Thyroid gland (tissue), 4 donors: ENCODE results near the gene OR2D2. TPM values are rescaled to one million over a fixed set of nuclear protein-coding genes. Genes with fewer than 3 reads are reported as not detected.
"Not testable (repeated sequence)": the region's sequence is repeated elsewhere in the genome, so short reads cannot be mapped to it uniquely, and the experiment has no call there.

Experiments used
- DNase-seq, 2 donors: peaks; one replicate each; pipeline ENCODE4 v3.0.0-alpha.2; 2019
- H3K27ac ChIP-seq, 3 donors: fragments of 200-600 bp; sonication (generic); 1 replicate in 2 of 3; 2 replicates in 1 of 3; pipeline ENCODE4 v1.5.1; 2016 to 2019; ENCODE audit warnings: mild to moderate bottlenecking in 1 of 3, moderate library complexity in 1 of 3
- H3K27me3 ChIP-seq: fragments of 200-600 bp; sonication (generic); one replicate; pipeline ENCODE4 v1.5.1; 2019
- H3K36me3 ChIP-seq, 2 donors: fragments of 200-600 bp; sonication (generic); one replicate each; pipeline ENCODE4 v1.5.1; 2016 to 2019
- H3K4me1 ChIP-seq, 2 donors: fragments of 200-600 bp; sonication (generic); one replicate each; pipeline ENCODE4 v1.5.1; 2017 to 2019
- H3K4me3 ChIP-seq, 3 donors: fragments of 200-600 bp; sonication (generic); replicated peaks in 1 of 3; 1 replicate in 2 of 3; 2 replicates in 1 of 3; pipeline ENCODE4 v1.5.1; 2016; ENCODE audit warnings: mild to moderate bottlenecking in 1 of 3
- H3K9me3 ChIP-seq: fragments of 200-600 bp; sonication (generic); one replicate; pipeline ENCODE4 v1.5.1; 2017
- POLR2A ChIP-seq, 2 donors: fragments of 450-650 bp; IDR thresholded peaks; one replicate each; pipeline ENCODE4 v1.6.1; 2017; ENCODE audit warnings: antibody characterized with exemption in 2 of 2, mild to moderate bottlenecking in 2 of 2, moderate library complexity in 1 of 2
- WGBS, 2 donors: methylation state at CpG; one replicate each; pipeline ENCODE4 v1.1.5; 2017; 5-methylcytosine and 5-hydroxymethylcytosine counted together
- intact Hi-C: fragments of 100-400 bp; cut with DNase I; formaldehyde crosslinking; loops from one replicate; pipeline ENCODE4 v1.15.1; 2023
- total RNA-seq, 4 donors: library from RNA; depleted of rRNA; stranded (reverse); fragments of >200 nt; gene quantifications; one replicate each; pipeline ENCODE4 v1.2.3, GENCODE V29; 2016
- TF ChIP-seq, protein P1 (sequence below), 6 experiments: fragments of 200-600 bp in 3 of 6; fragments of 450-650 bp in 3 of 6; sonication (generic) in 3 of 6; IDR thresholded peaks; one replicate each; pipeline ENCODE4 v1.5.1; 2016 to 2019; ENCODE audit warnings: antibody characterized with exemption in 6 of 6, mild to moderate bottlenecking in 2 of 6, inconsistent platforms in 1 of 6, moderate library complexity in 1 of 6

Gene OR2D2
- total RNA-seq, 4 donors from 2014 or later: 0.54 to 1.2 TPM; not detected in 2

GRCh38 chr11:6920702-6921101, 28.4 kb upstream of the OR2D2 start, which contains the start of gene OR2D3:
Gene OR2D3 (plus strand): TSS chr11:6921002. CDS start chr11:6921002, 0 bp downstream.
- Histone ChIP-seq H3K4me3 (no peak within 1 kb of the TSS), H3K27me3 (no peaks in the 10 kb centered on the region), H3K27ac (no peak within 1 kb of the TSS), H3K36me3 (no peaks in the 10 kb centered on the region), H3K9me3 (no peaks in the 10 kb centered on the region), H3K4me1 (no peaks in the 10 kb centered on the region)
- intact Hi-C loops: no loop called here
- no peak for DNase-seq
- 100% methylated on average over 1 of the region's 1 CpG for WGBS, 2 donors
- TF ChIP-seq POLR2A (IDR thresholded peaks at IDR 0.05): no peak
- TF ChIP-seq, protein P1, sequence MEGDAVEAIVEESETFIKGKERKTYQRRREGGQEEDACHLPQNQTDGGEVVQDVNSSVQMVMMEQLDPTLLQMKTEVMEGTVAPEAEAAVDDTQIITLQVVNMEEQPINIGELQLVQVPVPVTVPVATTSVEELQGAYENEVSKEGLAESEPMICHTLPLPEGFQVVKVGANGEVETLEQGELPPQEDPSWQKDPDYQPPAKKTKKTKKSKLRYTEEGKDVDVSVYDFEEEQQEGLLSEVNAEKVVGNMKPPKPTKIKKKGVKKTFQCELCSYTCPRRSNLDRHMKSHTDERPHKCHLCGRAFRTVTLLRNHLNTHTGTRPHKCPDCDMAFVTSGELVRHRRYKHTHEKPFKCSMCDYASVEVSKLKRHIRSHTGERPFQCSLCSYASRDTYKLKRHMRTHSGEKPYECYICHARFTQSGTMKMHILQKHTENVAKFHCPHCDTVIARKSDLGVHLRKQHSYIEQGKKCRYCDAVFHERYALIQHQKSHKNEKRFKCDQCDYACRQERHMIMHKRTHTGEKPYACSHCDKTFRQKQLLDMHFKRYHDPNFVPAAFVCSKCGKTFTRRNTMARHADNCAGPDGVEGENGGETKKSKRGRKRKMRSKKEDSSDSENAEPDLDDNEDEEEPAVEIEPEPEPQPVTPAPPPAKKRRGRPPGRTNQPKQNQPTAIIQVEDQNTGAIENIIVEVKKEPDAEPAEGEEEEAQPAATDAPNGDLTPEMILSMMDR (IDR thresholded peaks at IDR 0.05): no peak

GRCh38 chr11:6919698-6920097, 27.4 kb upstream of the OR2D2 start:
- Histone ChIP-seq H3K4me1 (no peaks in the 10 kb centered on the region), H3K4me3 (no peak overlapping the region), H3K9me3 (no peaks in the 10 kb centered on the region), H3K36me3 (no peaks in the 10 kb centered on the region), H3K27me3 (no peaks in the 10 kb centered on the region), H3K27ac (no peak overlapping the region)
- no peak for TF ChIP-seq POLR2A (IDR thresholded peaks at IDR 0.05)
- TF ChIP-seq, protein P1 (IDR thresholded peaks at IDR 0.05): no peak
- intact Hi-C loops: no loop called here
- 29 to 53% methylated on average over 2 of the region's 2 CpGs for WGBS, 2 donors
- DNase-seq: no peak

DNA sequence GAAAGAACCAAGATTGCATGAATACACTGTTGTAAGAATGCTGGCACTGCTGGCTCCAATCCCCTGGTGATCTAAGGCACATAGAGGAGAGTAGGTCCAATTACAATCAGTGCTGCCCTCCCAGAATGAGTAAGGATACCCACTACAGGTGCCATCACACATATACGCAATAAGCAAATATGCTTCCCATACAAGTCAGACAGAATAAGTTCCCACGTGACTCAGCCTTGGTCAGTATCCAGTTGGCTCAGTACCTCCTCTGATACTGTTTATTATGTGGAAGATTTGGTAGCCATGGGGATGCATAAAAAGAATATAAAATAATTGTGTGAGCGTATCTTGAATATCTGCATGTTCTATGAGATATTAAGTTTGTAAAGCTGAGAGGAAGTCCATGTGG, 19.6 kb upstream of the OR2D2 start:
- TF ChIP-seq, protein P1 (IDR thresholded peaks at IDR 0.05): no peak
- Histone ChIP-seq H3K36me3 (no peaks in the 10 kb centered on the region), H3K27ac (no peak overlapping the region), H3K4me3 (no peak overlapping the region), H3K9me3 (no peaks in the 10 kb centered on the region), H3K4me1 (no peaks in the 10 kb centered on the region), H3K27me3 (no peaks in the 10 kb centered on the region)
- intact Hi-C loops: no loop called here
- no peak for DNase-seq
- 78 to 81% methylated on average over 3 of the region's 3 CpGs for WGBS, 2 donors

GRCh38 chr11:6911378-6911777, 19.1 kb upstream of the OR2D2 start:
- no peak overlapping the region for H3K4me3 ChIP-seq
- 94 to 97% methylated on average over 3 of the region's 3 CpGs for WGBS, 2 donors
- intact Hi-C loops: no loop called here

GRCh38 chr11:6904804-6905203, 12.5 kb upstream of the OR2D2 start:
- H3K4me3 ChIP-seq, H3K9me3 ChIP-seq, H3K27me3 ChIP-seq, intact Hi-C loops, H3K36me3 ChIP-seq, H3K27ac ChIP-seq, H3K4me1 ChIP-seq, DNase-seq: not testable (repeated sequence)
- 80 to 82% methylated on average over 13 of the region's 13 CpGs for WGBS, 2 donors

More at GRCh38 chr11:6911378-6911777, 19.1 kb upstream of the OR2D2 start:
- TF ChIP-seq POLR2A (IDR thresholded peaks at IDR 0.05): no peak
- TF ChIP-seq, protein P1 (IDR thresholded peaks at IDR 0.05): no peak
- H3K27me3 ChIP-seq: no peaks in the 10 kb centered on the region
- no peak overlapping the region for H3K27ac ChIP-seq
- H3K36me3 ChIP-seq: no peaks in the 10 kb centered on the region
- H3K4me1 ChIP-seq: no peaks in the 10 kb centered on the region
- DNase-seq: no peak
- no peaks in the 10 kb centered on the region for H3K9me3 ChIP-seq
